Liver (tissue), 9 donors: ENCODE data around the gene CCDC154. TPM values are rescaled to one million over a fixed set of nuclear protein-coding genes. Genes with fewer than 3 reads are reported as not detected.

Experiments used
- DNase-seq: peaks from one replicate; pipeline ENCODE4 v3.0.0-alpha.2; 2017; ENCODE audit warnings: low spot score
- H3K27ac ChIP-seq, 2 donors: one replicate each; pipeline ENCODE4 v1.7.0; 2013; ENCODE audit warnings: inconsistent platforms in 2 of 2, low read length in 2 of 2, control low read depth in 1 of 2, low read depth in 1 of 2, mild to moderate bottlenecking in 1 of 2
- H3K27me3 ChIP-seq, 4 donors: one replicate each; pipeline versions ENCODE4 v1.6.1 to v1.7.0; 2013; ENCODE audit warnings: low read length in 3 of 4, inconsistent platforms in 1 of 4, mild to moderate bottlenecking in 1 of 4, moderate library complexity in 1 of 4; ENCODE audit not compliant: control insufficient read depth in 4 of 4, insufficient read depth in 4 of 4
- H3K36me3 ChIP-seq, 4 donors: one replicate each; pipeline versions ENCODE4 v1.6.1 to v1.7.0; 2013; ENCODE audit warnings: low read length in 3 of 4, mild to moderate bottlenecking in 3 of 4, low read depth in 1 of 4, moderate library complexity in 1 of 4; ENCODE audit not compliant: control insufficient read depth in 4 of 4, insufficient read depth in 3 of 4
- H3K4me1 ChIP-seq, 4 donors: one replicate each; pipeline versions ENCODE4 v1.6.1 to v1.7.0; 2013; ENCODE audit warnings: low read length in 3 of 4, mild to moderate bottlenecking in 3 of 4, moderate library complexity in 1 of 4; ENCODE audit not compliant: control insufficient read depth in 4 of 4, insufficient read depth in 4 of 4
- H3K4me3 ChIP-seq, 3 donors: one replicate each; pipeline versions ENCODE4 v1.6.1 to v1.7.0; 2013; ENCODE audit warnings: low read length in 3 of 3, control low read depth in 1 of 3, low read depth in 1 of 3, mild to moderate bottlenecking in 1 of 3
- H3K9ac ChIP-seq, 2 donors: one replicate each; pipeline ENCODE4 v1.7.0; 2013; ENCODE audit warnings: low read length in 2 of 2, mild to moderate bottlenecking in 2 of 2, moderate library complexity in 2 of 2, control low read depth in 1 of 2, low read depth in 1 of 2
- H3K9me3 ChIP-seq, 4 donors: one replicate each; pipeline versions ENCODE4 v1.6.1 to v1.7.0; 2013; ENCODE audit warnings: low read length in 3 of 4; ENCODE audit not compliant: control insufficient read depth in 4 of 4
- EGR1 ChIP-seq, 2 donors: IDR thresholded peaks; 2 replicates each; pipeline ENCODE4 v1.6.1; 2016 to 2018; ENCODE audit warnings: antibody characterized with exemption in 2 of 2, low read depth in 2 of 2
- FOXA1 ChIP-seq: IDR thresholded peaks from 2 replicates; pipeline ENCODE4 v1.6.1; 2016; ENCODE audit warnings: antibody characterized with exemption
- FOXA2 ChIP-seq: IDR thresholded peaks from 2 replicates; pipeline ENCODE4 v1.6.1; 2016; ENCODE audit warnings: antibody characterized with exemption
- GABPA ChIP-seq, 2 donors: IDR thresholded peaks in 1 of 2; conservative IDR thresholded peaks in 1 of 2; 2 replicates each; pipeline ENCODE4 v1.6.1; 2016; ENCODE audit warnings: antibody characterized with exemption in 2 of 2, mild to moderate bottlenecking in 1 of 2, moderate library complexity in 1 of 2
- HNF4A ChIP-seq, 2 donors: conservative IDR thresholded peaks; 2 replicates each; pipeline ENCODE4 v1.6.1; 2016; ENCODE audit warnings: antibody characterized with exemption in 2 of 2, mild to moderate bottlenecking in 2 of 2
- HNF4G ChIP-seq: IDR thresholded peaks from 2 replicates; pipeline ENCODE4 v1.6.1; 2016; ENCODE audit warnings: antibody characterized with exemption
- JUND ChIP-seq, 2 donors: IDR thresholded peaks; 2 replicates each; pipeline ENCODE4 v1.6.1; 2016; ENCODE audit warnings: antibody characterized with exemption in 2 of 2
- NR2F2 ChIP-seq: IDR thresholded peaks from 2 replicates; pipeline ENCODE4 v1.6.1; 2016; ENCODE audit warnings: antibody characterized with exemption
- RAD21 ChIP-seq, 2 donors: IDR thresholded peaks; 2 replicates each; pipeline ENCODE4 v1.6.1; 2016; ENCODE audit warnings: antibody characterized with exemption in 2 of 2, mild to moderate bottlenecking in 2 of 2
- SP1 ChIP-seq: IDR thresholded peaks from 2 replicates; pipeline ENCODE4 v1.6.1; 2018; ENCODE audit warnings: antibody characterized with exemption, mild to moderate bottlenecking
- TAF1 ChIP-seq: conservative IDR thresholded peaks from 2 replicates; pipeline ENCODE4 v1.6.1; 2016; ENCODE audit warnings: antibody characterized with exemption, mild to moderate bottlenecking
- YY1 ChIP-seq: IDR thresholded peaks from 2 replicates; pipeline ENCODE4 v1.6.1; 2016; ENCODE audit warnings: antibody characterized with exemption, mild to moderate bottlenecking
- ZBTB33 ChIP-seq: IDR thresholded peaks from 2 replicates; pipeline ENCODE4 v1.6.1; 2016; ENCODE audit warnings: antibody characterized with exemption
- WGBS: extraction: QIAGEN DNeasy Blood & Tissue Kit; methylation state at CpG from one replicate; pipeline ENCODE4 v1.1.7; 2013; 5-methylcytosine and 5-hydroxymethylcytosine counted together
- polyA plus RNA-seq, 2 donors: library from polyadenylated mRNA; stranded (reverse) in 1 of 2; unstranded in 1 of 2; fragments of 200-250 nt in 1 of 2; fragments of >200 nt in 1 of 2; fragmentation: Nextera tagmentation in 1 of 2; extraction: Ambion mirVana in 1 of 2; gene quantifications; one replicate each; pipeline versions ENCODE4 v1.2.1 to v1.2.3, GENCODE V29; 2013 to 2015
- total RNA-seq, 2 donors: library from RNA; depleted of rRNA; stranded (reverse); fragments of >200 nt; gene quantifications; one replicate each; pipeline ENCODE4 v1.2.3, GENCODE V29; 2014
- TF ChIP-seq, protein P1 (sequence below): IDR thresholded peaks from 2 replicates; pipeline ENCODE4 v1.6.1; 2016; ENCODE audit warnings: antibody characterized with exemption, mild to moderate bottlenecking
- TF ChIP-seq, protein P2 (sequence below): fragments of 150-350 bp; IDR thresholded peaks from 2 replicates; pipeline ENCODE4 v1.5.1; 2017; ENCODE audit warnings: improper control_type of control experiment, low read depth, low read length; ENCODE audit not compliant: missing input control
- TF ChIP-seq, protein P3 (sequence below): IDR thresholded peaks from 2 replicates; pipeline ENCODE4 v1.6.1; 2016; ENCODE audit warnings: antibody characterized with exemption
- donor health status: healthy.
- donor health status: healthy.
- donor health status: healthy.
- donor health status: healthy.
- donor health status: healthy.

CCDC154 gene
- total and polyA plus RNA-seq, 4 donors: 0.18 to 0.42 (median 0.39) TPM; not detected in 1

- Histone ChIP-seq H3K9me3 (no peaks in the 10 kb centered on the region), H3K9ac (no peak overlapping the region), H3K27me3 (no peaks in the 10 kb centered on the region), H3K4me3 (no peak overlapping the region), H3K4me1 (no peaks in the 10 kb centered on the region), H3K27ac (no peak overlapping the region), H3K36me3 (peaks cover 0 to 52% (median 7%) of the 10 kb centered on the region in 4 donors)
- no peak for DNase-seq
- TF ChIP-seq, protein P1, sequence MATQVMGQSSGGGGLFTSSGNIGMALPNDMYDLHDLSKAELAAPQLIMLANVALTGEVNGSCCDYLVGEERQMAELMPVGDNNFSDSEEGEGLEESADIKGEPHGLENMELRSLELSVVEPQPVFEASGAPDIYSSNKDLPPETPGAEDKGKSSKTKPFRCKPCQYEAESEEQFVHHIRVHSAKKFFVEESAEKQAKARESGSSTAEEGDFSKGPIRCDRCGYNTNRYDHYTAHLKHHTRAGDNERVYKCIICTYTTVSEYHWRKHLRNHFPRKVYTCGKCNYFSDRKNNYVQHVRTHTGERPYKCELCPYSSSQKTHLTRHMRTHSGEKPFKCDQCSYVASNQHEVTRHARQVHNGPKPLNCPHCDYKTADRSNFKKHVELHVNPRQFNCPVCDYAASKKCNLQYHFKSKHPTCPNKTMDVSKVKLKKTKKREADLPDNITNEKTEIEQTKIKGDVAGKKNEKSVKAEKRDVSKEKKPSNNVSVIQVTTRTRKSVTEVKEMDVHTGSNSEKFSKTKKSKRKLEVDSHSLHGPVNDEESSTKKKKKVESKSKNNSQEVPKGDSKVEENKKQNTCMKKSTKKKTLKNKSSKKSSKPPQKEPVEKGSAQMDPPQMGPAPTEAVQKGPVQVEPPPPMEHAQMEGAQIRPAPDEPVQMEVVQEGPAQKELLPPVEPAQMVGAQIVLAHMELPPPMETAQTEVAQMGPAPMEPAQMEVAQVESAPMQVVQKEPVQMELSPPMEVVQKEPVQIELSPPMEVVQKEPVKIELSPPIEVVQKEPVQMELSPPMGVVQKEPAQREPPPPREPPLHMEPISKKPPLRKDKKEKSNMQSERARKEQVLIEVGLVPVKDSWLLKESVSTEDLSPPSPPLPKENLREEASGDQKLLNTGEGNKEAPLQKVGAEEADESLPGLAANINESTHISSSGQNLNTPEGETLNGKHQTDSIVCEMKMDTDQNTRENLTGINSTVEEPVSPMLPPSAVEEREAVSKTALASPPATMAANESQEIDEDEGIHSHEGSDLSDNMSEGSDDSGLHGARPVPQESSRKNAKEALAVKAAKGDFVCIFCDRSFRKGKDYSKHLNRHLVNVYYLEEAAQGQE: no peak
- TF ChIP-seq EGR1 (IDR thresholded peaks at IDR 0.05; ENCODE audit: low read depth in 2 of 2): no peak
- no peak for TF ChIP-seq GABPA (IDR thresholded peaks at IDR 0.05 in 1 of 2, conservative IDR thresholded peaks at IDR 0.05 in 1 of 2)
- no peak for TF ChIP-seq HNF4A (conservative IDR thresholded peaks at IDR 0.05)
- no peak for TF ChIP-seq YY1
- no peak for TF ChIP-seq HNF4G
- TF ChIP-seq FOXA1: no peak
- no peak for TF ChIP-seq FOXA2
- TF ChIP-seq, protein P2, sequence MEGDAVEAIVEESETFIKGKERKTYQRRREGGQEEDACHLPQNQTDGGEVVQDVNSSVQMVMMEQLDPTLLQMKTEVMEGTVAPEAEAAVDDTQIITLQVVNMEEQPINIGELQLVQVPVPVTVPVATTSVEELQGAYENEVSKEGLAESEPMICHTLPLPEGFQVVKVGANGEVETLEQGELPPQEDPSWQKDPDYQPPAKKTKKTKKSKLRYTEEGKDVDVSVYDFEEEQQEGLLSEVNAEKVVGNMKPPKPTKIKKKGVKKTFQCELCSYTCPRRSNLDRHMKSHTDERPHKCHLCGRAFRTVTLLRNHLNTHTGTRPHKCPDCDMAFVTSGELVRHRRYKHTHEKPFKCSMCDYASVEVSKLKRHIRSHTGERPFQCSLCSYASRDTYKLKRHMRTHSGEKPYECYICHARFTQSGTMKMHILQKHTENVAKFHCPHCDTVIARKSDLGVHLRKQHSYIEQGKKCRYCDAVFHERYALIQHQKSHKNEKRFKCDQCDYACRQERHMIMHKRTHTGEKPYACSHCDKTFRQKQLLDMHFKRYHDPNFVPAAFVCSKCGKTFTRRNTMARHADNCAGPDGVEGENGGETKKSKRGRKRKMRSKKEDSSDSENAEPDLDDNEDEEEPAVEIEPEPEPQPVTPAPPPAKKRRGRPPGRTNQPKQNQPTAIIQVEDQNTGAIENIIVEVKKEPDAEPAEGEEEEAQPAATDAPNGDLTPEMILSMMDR: no peak
- TF ChIP-seq, protein P3, sequence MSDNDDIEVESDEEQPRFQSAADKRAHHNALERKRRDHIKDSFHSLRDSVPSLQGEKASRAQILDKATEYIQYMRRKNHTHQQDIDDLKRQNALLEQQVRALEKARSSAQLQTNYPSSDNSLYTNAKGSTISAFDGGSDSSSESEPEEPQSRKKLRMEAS: no peak
- WGBS: 97% methylated on average over 34 of the region's 34 CpGs
Measured at GRCh38 chr16:1451702-1452392, 7.5 kb upstream of the CCDC154 start.

- WGBS: 98% methylated on average over 21 of the region's 21 CpGs
Measured at GRCh38 chr16:1450841-1451240, 6.5 kb upstream of the CCDC154 start.

More at GRCh38 chr16:1450841-1451240, 6.5 kb upstream of the CCDC154 start:
- TF ChIP-seq HNF4A (conservative IDR thresholded peaks at IDR 0.05) (no peak), ZBTB33 (no peak), NR2F2 (no peak), GABPA (IDR thresholded peaks at IDR 0.05 in 1 of 2, conservative IDR thresholded peaks at IDR 0.05 in 1 of 2) (no peak), YY1 (no peak), SP1 (no peak), TAF1 (no peak), FOXA1 (no peak), EGR1 (IDR thresholded peaks at IDR 0.05; ENCODE audit: low read depth in 2 of 2) (no peak), HNF4G (no peak), RAD21 (IDR thresholded peaks at IDR 0.05) (no peak), JUND (IDR thresholded peaks at IDR 0.05) (no peak)
- TF ChIP-seq, protein P1: no peak
- TF ChIP-seq, protein P2: no peak
- Histone ChIP-seq H3K36me3 (peaks cover 0 to 57% (median 11%) of the 10 kb centered on the region in 4 donors), H3K27me3 (no peaks in the 10 kb centered on the region), H3K4me1 (no peaks in the 10 kb centered on the region), H3K9ac (no peak overlapping the region), H3K9me3 (no peaks in the 10 kb centered on the region), H3K27ac (no peak overlapping the region), H3K4me3 (no peak overlapping the region)
- DNase-seq: no peak
